HepG2 (cell line): ENCODE data around the gene GPS1. TPM values are rescaled to one million over a fixed set of nuclear protein-coding genes. Genes with fewer than 3 reads are reported as not detected.

Experiments
- ARNT2 ChIP-seq: sonication (generic); formaldehyde crosslinking; IDR thresholded peaks from 2 replicates; pipeline ENCODE4 v1.8.0; 2022; ENCODE audit warnings: mild to moderate bottlenecking, low read depth, missing genetic modification reagents, moderate library complexity
- ASH2L ChIP-seq: fragments of 300-600, 200-600 bp; sonication (generic); IDR thresholded peaks from 2 replicates; pipeline ENCODE4 v1.7.0; 2017; ENCODE audit warnings: low read depth, mild to moderate bottlenecking, moderate library complexity, mixed read lengths, low read length; ENCODE audit not compliant: insufficient read length
- CEBPZ ChIP-seq: IDR thresholded peaks from 2 replicates; pipeline ENCODE4 v1.6.1; 2012; ENCODE audit warnings: low read length, improper control_type of control experiment
- FOXO1 ChIP-seq: sonication (generic); formaldehyde crosslinking; IDR thresholded peaks from 2 replicates; pipeline ENCODE4 v1.4.0; 2020; ENCODE audit warnings: missing genetic modification reagents
- HOXA3 ChIP-seq: sonication (generic); formaldehyde crosslinking; IDR thresholded peaks from 2 replicates; pipeline ENCODE4 v1.5.0; 2020; ENCODE audit warnings: missing genetic modification reagents
- MZF1 ChIP-seq: sonication (generic); formaldehyde crosslinking; IDR thresholded peaks from 2 replicates; pipeline ENCODE4 v1.8.1; 2023; ENCODE audit warnings: mild to moderate bottlenecking, missing genetic modification reagents, borderline replicate concordance
- RELA ChIP-seq: sonication (generic); formaldehyde crosslinking; IDR thresholded peaks from 2 replicates; pipeline ENCODE4 v1.4.0; 2020; ENCODE audit warnings: missing genetic modification reagents
- REPIN1 ChIP-seq: sonication (generic); formaldehyde crosslinking; IDR thresholded peaks from 2 replicates; pipeline ENCODE4 v1.8.0; 2022; ENCODE audit warnings: missing genetic modification reagents, low read depth, mild to moderate bottlenecking, borderline replicate concordance
- SKI ChIP-seq: fragments of 450-650 bp; IDR thresholded peaks from one replicate; pipeline ENCODE4 v1.6.1; 2018; ENCODE audit warnings: mild to moderate bottlenecking; ENCODE audit not compliant: partially characterized antibody
- SPEN ChIP-seq: sonication (generic); formaldehyde crosslinking; IDR thresholded peaks from 2 replicates; pipeline ENCODE4 v1.5.1; 2020; ENCODE audit warnings: low read depth, mild to moderate bottlenecking, missing genetic modification reagents
- ZBTB2 ChIP-seq: sonication (generic); formaldehyde crosslinking; IDR thresholded peaks from 2 replicates; pipeline ENCODE4 v1.8.0; 2022; ENCODE audit warnings: low read depth, missing genetic modification reagents
- ZHX2 ChIP-seq, 2 experiments: sonication (generic) in 1 of 2; formaldehyde crosslinking in 1 of 2; IDR thresholded peaks; 2 replicates each; pipeline versions ENCODE4 v1.6.1 to v1.9.0; 2014 to 2022; ENCODE audit warnings: antibody characterized with exemption in 1 of 2, borderline replicate concordance in 1 of 2, inconsistent platforms in 1 of 2, low read depth in 1 of 2, missing genetic modification reagents in 1 of 2
- ZNF10 ChIP-seq: sonication (generic); formaldehyde crosslinking; IDR thresholded peaks from 2 replicates; pipeline ENCODE4 v1.4.0; 2020; ENCODE audit warnings: mild to moderate bottlenecking, low read depth, missing genetic modification reagents, borderline replicate concordance
- ZNF326 ChIP-seq: sonication (generic); formaldehyde crosslinking; IDR thresholded peaks from 2 replicates; pipeline ENCODE4 v1.4.0; 2020; ENCODE audit warnings: missing genetic modification reagents, borderline replicate concordance
- ZNF703 ChIP-seq: sonication (generic); formaldehyde crosslinking; IDR thresholded peaks from 2 replicates; pipeline ENCODE4 v1.5.1; 2020; ENCODE audit warnings: missing genetic modification reagents, mild to moderate bottlenecking, moderate library complexity, borderline replicate concordance
- polyA plus RNA-seq, 8 experiments: library from polyadenylated mRNA; depleted of rRNA in 3 of 8; stranded (reverse) in 7 of 8; unstranded in 1 of 8; fragments of >200 nt; fragmentation: Illumina TruSeq in 4 of 8; extraction: Trizol in 4 of 8; gene quantifications; 2 replicates each; pipeline versions ENCODE4 v1.2.1 to v1.2.3, GENCODE V29; 2011 to 2016; ENCODE audit warnings: low read depth in 4 of 8, missing spikeins in 1 of 8, mixed read lengths in 1 of 8; ENCODE audit not compliant: insufficient read depth in 1 of 8
- total RNA-seq, 5 experiments: library from RNA; depleted of rRNA; stranded (reverse); fragments of >200 nt; fragmentation: Illumina TruSeq; extraction: Trizol; gene quantifications; 2 replicates each; pipeline ENCODE4 v1.2.3, GENCODE V29; 2016; ENCODE audit warnings: low read depth in 1 of 5

GPS1 gene
- total and polyA plus RNA-seq, 2 of the 13 experiments (the other 11 are each of a cell fraction or from before 2014, with no cell fraction given), result 124 to 128 TPM

- TF ChIP-seq ZNF703 (peak; percentile 27; the same call in 1 of the 2 replicates), ZNF326 (no peak), SPEN (0 out of 2 replicates have a peak, but pooled peaks have one; percentile 5), ARNT2 (CRISPR knock-in tag) (no peak), SKI (peak; percentile 53), CEBPZ (no peak), MZF1 (CRISPR knock-in tag) (no peak), HOXA3 (no peak), ASH2L (peak; percentile 19), ZNF10 (CRISPR knock-in tag) (no peak), ZBTB2 (0 out of 2 replicates have a peak, but pooled peaks have one; percentile 3), REPIN1 (CRISPR knock-in tag) (no peak), FOXO1 (CRISPR knock-in tag) (peak; percentile 23; the same call in 1 of the 2 replicates), RELA (CRISPR knock-in tag) (0 out of 2 replicates have a peak, but pooled peaks have one; percentile 11), ZHX2 (IDR thresholded peaks at IDR 0.05; ENCODE audit: low read depth) (no peak), ZHX2 (CRISPR knock-in tag; IDR thresholded peaks at IDR 0.05; ENCODE audit: borderline replicate concordance) (0 out of 2 replicates have a peak, but pooled peaks have one; percentile 1)
- TF ChIP-seq, all 625 proteins: peak for 18
These were observed 46.1 kb downstream of the GPS1 start (continued) for GRCh38 chr17:82097919-82098168.
